ENCODE measurements around the gene LHX5.

The LHX5 gene

GRCh38 chr12:113443030-113443539, 28.6 kb downstream of the LHX5 start:
- intact Hi-C loops (cut with DNase I) = no loop called here
- peak in 1 of 10 donors; percentile 20 for DNase-seq

GRCh38 chr12:113440947-113441782, 30.5 kb downstream of the LHX5 start:
- intact Hi-C loops (cut with DNase I) = no loop called here
- DNase-seq = peak in 1 of 10 donors; percentile 33

- intact Hi-C loops (cut with DNase I) = no loop called here
- peak in 1 of 10 donors; percentile 24 for DNase-seq
These were observed 31.3 kb downstream of the LHX5 start for GRCh38 chr12:113440336-113440735.

- intact Hi-C loops (cut with DNase I) = no loop called here
- DNase-seq = peak in 6 of 10 donors; percentile 46 to 91 (median 50)
These were observed 32.1 kb downstream of the LHX5 start for GRCh38 chr12:113439606-113440030.

GRCh38 chr12:113439301-113439597, 32.4 kb downstream of the LHX5 start:
- intact Hi-C loops (cut with DNase I) = no loop called here
- no peak for DNase-seq

- no peak for DNase-seq
- intact Hi-C loops (cut with DNase I) = no loop called here
These were observed 33.0 kb downstream of the LHX5 start for GRCh38 chr12:113438523-113439300.

- intact Hi-C loops (cut with DNase I) = no loop called here
These were observed 34.0 kb downstream of the LHX5 start for GRCh38 chr12:113437729-113438100.

GRCh38 chr12:113436993-113437728, 34.5 kb downstream of the LHX5 start:
- DNase-seq = peak in 1 of 10 donors; percentile 17
- intact Hi-C loops (cut with DNase I) = no loop called here

More at GRCh38 chr12:113437729-113438100, 34.0 kb downstream of the LHX5 start:
- DNase-seq = peak in 1 of 10 donors; percentile 29

GRCh38 chr12:113436586-113436985, 35.1 kb downstream of the LHX5 start:
- peak in 1 of 10 donors; percentile 38 for DNase-seq
- intact Hi-C loops (cut with DNase I) = no loop called here

GRCh38 chr12:113435367-113435766, 36.3 kb downstream of the LHX5 start:
- peak in 1 of 10 donors; percentile 79 for DNase-seq
- intact Hi-C loops (cut with DNase I) = no loop called here

- intact Hi-C loops (cut with DNase I) = no loop called here
- no peak for DNase-seq
These were observed 38.7 kb downstream of the LHX5 start for GRCh38 chr12:113432986-113433385.

- DNase-seq = no peak
- intact Hi-C loops (cut with DNase I) = loop anchor here (5.0 kb wide), 1 partner anchor 231 kb away; no protein-coding TSS in a partner anchor
These were observed 43.2 kb downstream of the LHX5 start for GRCh38 chr12:113428482-113428881.

GRCh38 chr12:113427882-113428281, 43.8 kb downstream of the LHX5 start:
- no peak for DNase-seq
- intact Hi-C loops (cut with DNase I) = loop anchor here (5.0 kb wide), 1 partner anchor 231 kb away; no protein-coding TSS in a partner anchor

GRCh38 chr12:113425960-113426453, 45.7 kb downstream of the LHX5 start:
- DNase-seq = no peak
- intact Hi-C loops (cut with DNase I) = loop anchor here (1.0 to 5.0 kb wide), 2 partner anchors 114 to 229 kb away; no protein-coding TSS in a partner anchor

GRCh38 chr12:113424915-113425823, 46.5 kb downstream of the LHX5 start:
- intact Hi-C loops (cut with DNase I) = loop anchor here (1.0 to 5.0 kb wide), 2 partner anchors 113 to 228 kb away; no protein-coding TSS in a partner anchor
- DNase-seq = peak in 7 of 10 donors; percentile 32 to 92 (median 67)

- DNase-seq = no peak
- intact Hi-C loops (cut with DNase I) = no loop called here
These were observed 47.2 kb downstream of the LHX5 start for GRCh38 chr12:113424456-113424855.

- intact Hi-C loops (cut with DNase I) = no loop called here
- DNase-seq = no peak
These were observed 48.6 kb downstream of the LHX5 start for GRCh38 chr12:113422886-113423669.
